Measurements from ENCODE around the gene ZNF25. TPM values are rescaled to one million over a fixed set of nuclear protein-coding genes. Genes with fewer than 3 reads are reported as not detected.

ZNF25 gene
- 15.2 and 16.4 TPM in 2 replicates for total RNA-seq

GRCh38 chr10:37976091-37976879 lies at the start of gene ZNF25:
ZNF25 (minus strand) TSS chr10:37976647; CDS start chr10:37971722, 4,925 bp downstream.

GRCh38 chr10:38010119-38010903 lies 33.9 kb upstream of the ZNF25 start, which contains the start of gene ZNF33A:
ZNF33A (plus strand) TSS chr10:38010675; CDS start chr10:38012342, 1,667 bp downstream.

Other genes starting within 250 kb of the ZNF25 start
- 6.7 and 8.7 TPM in 2 replicates for gene ZNF248, start 119.0 kb downstream of the ZNF25 start, total RNA-seq
- 9.2 and 13.4 TPM in 2 replicates for gene ZNF33A, start 34.0 kb upstream of the ZNF25 start, total RNA-seq
- 9.9 and 10.7 TPM in 2 replicates for gene ZNF37A, start 117.7 kb upstream of the ZNF25 start, total RNA-seq